Colonic mucosa (tissue), 4 donors: ENCODE results near the gene PLA2G4D. TPM values are rescaled to one million over a fixed set of nuclear protein-coding genes. Genes with fewer than 3 reads are reported as not detected.
"Not testable (repeated sequence)": the region's sequence is repeated elsewhere in the genome, so short reads cannot be mapped to it uniquely, and the experiment has no call there.

Source experiments
- DNase-seq: peaks from one replicate; pipeline ENCODE4 v3.0.0-alpha.2; 2020
- H3K27ac ChIP-seq: fragments of 200-600 bp; one replicate; pipeline ENCODE4 v1.8.0; 2021
- H3K27me3 ChIP-seq: fragments of 200-600 bp; one replicate; pipeline ENCODE4 v1.8.0; 2021
- H3K36me3 ChIP-seq: fragments of 200-600 bp; one replicate; pipeline ENCODE4 v1.8.0; 2021
- H3K4me1 ChIP-seq: fragments of 200-600 bp; one replicate; pipeline ENCODE4 v1.8.0; 2021; ENCODE audit warnings: mild to moderate bottlenecking
- H3K4me3 ChIP-seq: fragments of 200-600 bp; one replicate; pipeline ENCODE4 v1.8.0; 2021
- H3K9ac ChIP-seq, 2 donors: one replicate each; pipeline ENCODE4 v1.7.0; 2013; ENCODE audit warnings: control low read depth in 2 of 2, low read depth in 2 of 2, low read length in 2 of 2
- H3K9me3 ChIP-seq: fragments of 200-600 bp; one replicate; pipeline ENCODE4 v1.8.0; 2021
- intact Hi-C: fragments of 100-400 bp; cut with DNase I; formaldehyde crosslinking; loops from one replicate; pipeline ENCODE4 v1.14.1; 2022
- total RNA-seq, 2 donors: library from RNA; stranded (reverse); fragmentation: NEBNext Ultra II Directional in 1 of 2; extraction: Animal tissue kit (Norgen Biotek cat#: 25700) in 1 of 2; gene quantifications; one replicate each; pipeline ENCODE4 v1.2.1, GENCODE V29; 2021
- TF ChIP-seq, protein P1 (sequence below): fragments of 200-600 bp; IDR thresholded peaks from one replicate; pipeline ENCODE4 v1.8.0; 2022; ENCODE audit warnings: antibody characterized with exemption, mild to moderate bottlenecking
- donor health status: healthy.
- donor health status: DM: no; HTN: no; CAD: no.
- donor health status: DM: no; HTN: no; CAD: no.

The PLA2G4D gene
- total RNA-seq, 2 donors from 2014 or later = 0.24 to 0.27 TPM

- DNase-seq = peak; percentile 33
- Histone ChIP-seq H3K27me3 (no peaks in the 10 kb centered on the region), H3K27ac (no peak overlapping the region), H3K4me3 (no peak overlapping the region), H3K4me1 (no peaks in the 10 kb centered on the region), H3K9ac (no peak overlapping the region), H3K9me3 (no peaks in the 10 kb centered on the region), H3K36me3 (no peaks in the 10 kb centered on the region)
- intact Hi-C loops = no loop called here
- TF ChIP-seq, protein P1, sequence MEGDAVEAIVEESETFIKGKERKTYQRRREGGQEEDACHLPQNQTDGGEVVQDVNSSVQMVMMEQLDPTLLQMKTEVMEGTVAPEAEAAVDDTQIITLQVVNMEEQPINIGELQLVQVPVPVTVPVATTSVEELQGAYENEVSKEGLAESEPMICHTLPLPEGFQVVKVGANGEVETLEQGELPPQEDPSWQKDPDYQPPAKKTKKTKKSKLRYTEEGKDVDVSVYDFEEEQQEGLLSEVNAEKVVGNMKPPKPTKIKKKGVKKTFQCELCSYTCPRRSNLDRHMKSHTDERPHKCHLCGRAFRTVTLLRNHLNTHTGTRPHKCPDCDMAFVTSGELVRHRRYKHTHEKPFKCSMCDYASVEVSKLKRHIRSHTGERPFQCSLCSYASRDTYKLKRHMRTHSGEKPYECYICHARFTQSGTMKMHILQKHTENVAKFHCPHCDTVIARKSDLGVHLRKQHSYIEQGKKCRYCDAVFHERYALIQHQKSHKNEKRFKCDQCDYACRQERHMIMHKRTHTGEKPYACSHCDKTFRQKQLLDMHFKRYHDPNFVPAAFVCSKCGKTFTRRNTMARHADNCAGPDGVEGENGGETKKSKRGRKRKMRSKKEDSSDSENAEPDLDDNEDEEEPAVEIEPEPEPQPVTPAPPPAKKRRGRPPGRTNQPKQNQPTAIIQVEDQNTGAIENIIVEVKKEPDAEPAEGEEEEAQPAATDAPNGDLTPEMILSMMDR = no peak
Measured at GRCh38 chr15:42100021-42100800, 5.8 kb upstream of the PLA2G4D start.

DNA sequence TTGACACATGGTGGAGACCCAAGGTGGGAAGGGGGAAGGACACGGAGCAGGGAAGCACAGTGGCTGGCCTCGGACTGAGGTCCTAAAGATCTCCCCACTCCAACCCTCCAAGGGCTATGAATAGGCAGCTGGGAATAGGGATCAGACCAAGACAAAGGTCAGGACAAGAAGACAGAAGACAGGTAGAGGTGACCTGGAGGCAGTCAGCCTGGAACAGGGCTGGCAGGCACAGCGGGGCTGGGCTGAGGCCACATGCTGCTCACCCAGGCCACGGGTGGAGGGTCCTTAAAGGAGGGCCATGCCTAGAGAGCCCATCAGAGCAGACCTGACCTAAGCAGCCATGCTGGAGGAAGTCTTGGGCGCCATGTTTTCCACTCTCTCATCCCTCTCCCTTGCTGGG lies 2.7 kb upstream of the PLA2G4D start:
- Histone ChIP-seq H3K9ac (no peak overlapping the region), H3K27me3 (no peaks in the 10 kb centered on the region), H3K4me3 (no peak overlapping the region), H3K9me3 (no peaks in the 10 kb centered on the region), H3K4me1 (no peaks in the 10 kb centered on the region), H3K36me3 (no peaks in the 10 kb centered on the region), H3K27ac (no peak overlapping the region)
- no peak for DNase-seq
- TF ChIP-seq, protein P1 = no peak
- intact Hi-C loops = no loop called here

DNA sequence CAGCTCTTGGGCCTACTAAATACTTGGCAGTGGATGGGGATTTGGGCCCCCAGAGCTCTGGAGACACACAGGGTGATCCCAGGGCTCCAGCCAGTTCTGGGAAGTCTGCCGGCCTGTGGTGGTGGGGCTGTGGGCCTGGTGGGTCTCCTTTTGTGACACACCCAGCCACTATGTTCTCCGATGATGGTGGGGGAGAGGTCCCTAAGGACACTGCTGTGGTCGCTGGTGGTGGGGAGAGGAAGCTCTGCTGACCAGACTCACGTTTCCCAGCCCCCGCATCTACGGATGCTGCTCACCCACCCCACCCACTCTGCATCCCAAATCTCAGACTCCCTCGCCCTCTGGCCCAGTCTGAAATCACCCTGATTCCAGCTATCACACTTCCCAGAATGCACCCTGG lies 396 bp downstream of the PLA2G4D start:
- Histone ChIP-seq H3K9ac (no peak overlapping the region), H3K4me3 (no peak overlapping the region), H3K4me1 (no peaks in the 10 kb centered on the region), H3K27me3 (no peaks in the 10 kb centered on the region), H3K9me3 (no peaks in the 10 kb centered on the region), H3K27ac (no peak overlapping the region), H3K36me3 (no peaks in the 10 kb centered on the region)
- no peak for DNase-seq
- intact Hi-C loops = no loop called here
- TF ChIP-seq, protein P1 = no peak

- Histone ChIP-seq H3K36me3 (no peaks in the 10 kb centered on the region), H3K4me3 (no peak overlapping the region), H3K27me3 (no peaks in the 10 kb centered on the region), H3K4me1 (no peaks in the 10 kb centered on the region), H3K27ac (no peak overlapping the region), H3K9me3 (no peaks in the 10 kb centered on the region), H3K9ac (no peak overlapping the region)
- TF ChIP-seq, protein P1 = no peak
- intact Hi-C loops = no loop called here
- peak; percentile 16 for DNase-seq
Measured at GRCh38 chr15:42092398-42093318, 1.7 kb downstream of the PLA2G4D start.

- H3K36me3 ChIP-seq, H3K9ac ChIP-seq, H3K27me3 ChIP-seq, H3K9me3 ChIP-seq, intact Hi-C loops, DNase-seq, H3K4me3 ChIP-seq, H3K27ac ChIP-seq, H3K4me1 ChIP-seq: not testable (repeated sequence)
Measured at GRCh38 chr15:42091753-42092397, 2.5 kb downstream of the PLA2G4D start.
